ENCODE results near the gene YARS1.

YARS1 gene

DNA sequence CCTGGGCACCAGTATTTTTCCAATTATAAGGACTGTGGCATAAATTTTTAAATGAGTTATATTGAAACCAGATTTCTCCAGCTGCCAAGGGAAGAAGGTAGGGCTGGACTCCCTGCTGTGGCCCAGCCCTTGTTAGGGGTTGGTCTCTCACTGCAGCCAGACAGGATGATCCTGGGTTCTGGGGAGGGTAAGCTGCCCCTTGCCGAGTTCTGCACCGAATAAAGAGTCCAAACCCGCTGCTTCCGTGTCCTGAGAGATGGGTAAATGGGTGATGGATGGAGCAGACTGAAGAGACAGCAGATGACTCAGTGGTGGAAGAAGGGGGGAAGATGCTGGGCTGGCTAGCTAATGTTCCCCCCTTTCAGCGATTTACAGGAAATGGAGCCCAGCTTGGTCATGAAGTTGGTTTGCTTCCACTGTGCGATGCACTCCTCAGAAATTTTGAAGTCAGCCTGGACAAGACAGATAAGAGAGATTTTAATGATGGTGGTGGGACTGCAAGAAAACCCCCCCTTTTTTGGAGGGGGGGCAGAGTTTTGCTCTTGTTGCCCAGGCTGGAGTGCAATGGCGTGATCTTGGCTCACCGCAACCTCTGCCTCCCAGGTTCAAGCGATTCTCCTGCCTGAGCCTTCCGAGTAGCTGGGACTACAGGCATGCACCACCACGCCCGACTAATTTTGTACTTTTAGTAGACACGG is 41.4 kb downstream of the YARS1 start:
- DNase-seq = no peak

DNA sequence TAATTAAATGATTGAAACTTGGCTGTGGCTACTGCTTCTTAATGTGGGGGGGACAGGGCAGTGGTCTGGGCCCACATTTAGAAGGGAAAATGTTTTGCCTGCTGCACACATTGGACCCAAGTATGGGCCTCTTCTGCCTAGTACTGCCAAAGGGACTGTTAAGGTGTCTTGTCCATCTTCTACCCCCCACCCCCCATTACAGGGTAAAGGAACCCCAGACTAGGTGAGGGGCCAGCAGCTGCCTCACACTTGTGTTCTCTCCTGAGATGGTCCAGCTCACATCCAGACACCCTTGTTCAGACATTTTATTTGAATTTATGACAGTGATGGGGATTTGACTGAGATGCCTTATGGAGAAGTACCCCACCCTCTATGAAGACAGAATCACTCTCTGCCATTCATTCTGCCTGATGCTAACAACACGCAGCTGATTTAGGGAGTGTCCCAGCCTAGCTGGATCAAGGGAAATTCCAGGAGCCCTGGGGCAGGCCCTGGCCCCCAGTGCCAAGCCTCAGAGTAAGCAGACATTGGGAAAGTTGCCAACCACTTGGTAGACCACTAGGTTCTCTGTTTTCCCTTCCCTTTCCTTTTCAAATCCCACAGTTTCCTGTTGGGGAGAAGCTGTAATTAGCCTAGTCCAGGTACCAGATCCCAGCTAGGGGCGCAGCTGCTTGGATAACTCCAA is 42.1 kb downstream of the YARS1 start:
- DNase-seq = no peak

DNA sequence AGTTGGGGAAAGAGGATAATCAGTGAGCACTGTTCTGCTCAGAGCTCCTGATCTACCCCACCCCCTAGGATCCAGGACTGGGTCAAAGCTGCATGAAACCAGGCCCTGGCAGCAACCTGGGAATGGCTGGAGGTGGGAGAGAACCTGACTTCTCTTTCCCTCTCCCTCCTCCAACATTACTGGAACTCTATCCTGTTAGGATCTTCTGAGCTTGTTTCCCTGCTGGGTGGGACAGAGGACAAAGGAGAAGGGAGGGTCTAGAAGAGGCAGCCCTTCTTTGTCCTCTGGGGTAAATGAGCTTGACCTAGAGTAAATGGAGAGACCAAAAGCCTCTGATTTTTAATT is 42.7 kb downstream of the YARS1 start:
- DNase-seq = no peak

DNA sequence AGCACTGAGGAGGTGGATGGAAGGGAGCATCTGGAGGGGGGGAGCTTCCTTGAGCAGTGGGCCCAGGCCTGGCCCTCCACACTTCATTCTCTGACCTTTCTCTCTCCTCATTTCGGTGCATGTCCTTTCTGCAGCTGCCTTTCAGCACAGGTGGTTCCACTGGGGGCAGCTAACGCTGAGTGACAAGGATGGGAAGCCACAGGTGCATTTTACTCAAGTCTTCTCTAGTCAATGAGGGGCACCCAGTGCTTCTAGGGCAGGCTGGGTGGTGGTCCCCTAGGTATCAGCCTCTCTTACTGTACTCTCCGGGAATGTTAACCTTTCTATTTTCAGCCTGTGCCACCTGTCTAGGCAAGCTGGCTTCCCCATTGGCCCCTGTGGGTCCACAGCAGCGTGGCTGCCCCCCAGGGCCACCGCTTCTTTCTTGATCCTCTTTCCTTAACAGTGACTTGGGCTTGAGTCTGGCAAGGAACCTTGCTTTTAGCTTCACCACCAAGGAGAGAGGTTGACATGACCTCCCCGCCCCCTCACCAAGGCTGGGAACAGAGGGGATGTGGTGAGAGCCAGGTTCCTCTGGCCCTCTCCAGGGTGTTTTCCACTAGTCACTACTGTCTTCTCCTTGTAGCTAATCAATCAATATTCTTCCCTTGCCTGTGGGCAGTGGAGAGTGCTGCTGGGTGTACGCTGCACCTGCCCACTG is 43.2 kb downstream of the YARS1 start:
- no peak for DNase-seq

DNA sequence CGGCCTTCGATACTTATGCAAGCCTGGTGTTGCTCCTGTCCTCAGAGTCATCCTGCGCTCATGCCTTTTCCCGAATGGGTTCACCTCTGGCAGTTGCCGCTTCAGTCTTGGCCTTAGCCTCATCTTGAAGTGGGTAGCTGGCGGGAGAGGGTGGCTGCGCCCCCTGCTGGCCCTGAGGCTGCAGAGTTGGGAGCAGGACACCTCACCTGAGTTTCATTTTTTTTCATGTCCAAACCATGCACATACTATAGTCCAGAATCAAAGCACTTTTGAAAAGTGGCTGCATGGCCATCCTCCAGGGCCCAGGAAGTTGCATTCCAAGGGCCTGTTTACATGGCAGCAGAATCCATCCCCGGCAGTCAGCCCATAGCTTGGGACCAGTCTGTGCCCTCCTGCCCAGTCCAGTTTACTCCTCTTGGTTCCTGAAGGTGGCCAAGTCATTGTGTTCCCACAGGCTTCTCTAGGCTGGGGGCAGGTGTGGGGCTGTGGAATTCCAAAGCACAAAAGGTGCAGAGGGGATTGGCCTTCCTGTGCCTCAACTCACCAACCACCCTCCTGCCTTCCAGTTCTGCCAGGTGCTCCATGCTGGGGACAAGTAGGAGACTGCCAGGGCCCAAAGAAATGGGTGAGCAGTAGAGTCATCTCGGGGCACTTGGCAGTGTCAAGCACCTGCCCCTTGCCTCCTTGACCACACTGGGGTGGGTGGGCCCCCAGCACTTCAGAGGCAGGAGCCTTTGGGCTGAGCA is 44.0 kb downstream of the YARS1 start:
- peak; percentile 47 to 80 (median 62) for DNase-seq

DNA sequence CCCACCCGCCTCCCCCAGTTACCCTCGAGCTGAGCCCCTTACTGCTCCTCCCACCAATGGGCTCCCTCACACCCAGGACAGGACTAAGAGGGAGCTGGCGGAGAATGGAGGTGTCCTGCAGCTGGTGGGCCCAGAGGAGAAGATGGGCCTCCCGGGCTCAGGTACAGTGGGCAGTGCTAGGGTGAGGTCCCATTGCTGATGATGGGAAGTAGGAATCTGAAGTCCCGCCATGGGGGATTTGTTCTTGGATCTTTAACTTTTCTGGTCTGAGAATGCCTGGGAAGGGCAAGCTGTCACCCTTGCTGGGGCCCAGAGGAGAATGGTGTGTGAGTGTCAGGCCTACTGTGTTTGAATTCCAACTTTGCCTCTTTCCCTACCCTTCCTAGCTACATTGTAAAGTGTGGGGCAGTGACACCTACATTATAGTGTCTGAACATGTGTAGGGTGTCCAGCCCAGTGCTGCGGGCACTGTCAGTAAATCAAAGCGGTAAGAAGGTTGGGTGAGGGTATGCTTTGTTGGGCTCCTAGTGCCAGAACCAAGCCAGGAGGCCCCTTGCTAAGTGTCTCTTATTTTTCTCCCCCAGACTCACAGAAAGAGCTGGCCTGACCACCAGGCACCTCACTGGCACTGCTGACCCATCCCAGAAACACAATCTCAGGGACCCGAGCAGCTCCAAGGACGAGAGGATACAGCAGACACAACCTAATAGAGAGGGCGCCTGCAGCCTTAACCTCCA is 44.7 kb downstream of the YARS1 start:
- DNase-seq = no peak

DNA sequence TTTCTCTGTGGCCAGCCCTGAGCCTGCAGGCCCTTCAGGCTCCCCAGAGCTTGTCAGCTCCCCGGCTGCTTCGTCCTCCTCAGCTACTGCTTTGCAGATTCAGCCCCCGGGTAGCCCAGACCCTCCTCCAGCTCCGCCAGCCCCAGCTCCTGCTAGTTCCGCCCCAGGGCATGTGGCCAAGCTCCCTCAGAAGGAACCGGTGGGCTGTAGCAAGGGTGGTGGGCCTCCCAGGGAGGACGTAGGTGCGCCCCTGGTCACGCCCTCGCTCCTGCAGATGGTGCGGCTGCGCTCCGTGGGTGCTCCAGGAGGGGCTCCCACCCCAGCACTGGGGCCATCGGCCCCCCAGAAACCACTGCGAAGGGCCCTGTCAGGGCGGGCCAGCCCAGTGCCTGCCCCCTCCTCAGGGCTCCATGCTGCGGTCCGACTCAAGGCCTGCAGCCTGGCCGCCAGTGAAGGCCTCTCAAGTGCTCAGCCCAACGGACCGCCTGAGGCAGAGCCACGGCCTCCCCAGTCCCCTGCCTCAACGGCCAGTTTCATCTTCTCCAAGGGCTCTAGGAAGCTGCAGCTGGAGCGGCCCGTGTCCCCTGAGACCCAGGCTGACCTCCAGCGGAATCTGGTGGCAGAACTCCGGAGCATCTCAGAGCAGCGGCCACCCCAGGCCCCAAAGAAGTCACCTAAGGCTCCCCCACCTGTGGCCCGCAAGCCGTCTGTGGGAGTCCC is 45.4 kb downstream of the YARS1 start:
- no peak for DNase-seq

DNA sequence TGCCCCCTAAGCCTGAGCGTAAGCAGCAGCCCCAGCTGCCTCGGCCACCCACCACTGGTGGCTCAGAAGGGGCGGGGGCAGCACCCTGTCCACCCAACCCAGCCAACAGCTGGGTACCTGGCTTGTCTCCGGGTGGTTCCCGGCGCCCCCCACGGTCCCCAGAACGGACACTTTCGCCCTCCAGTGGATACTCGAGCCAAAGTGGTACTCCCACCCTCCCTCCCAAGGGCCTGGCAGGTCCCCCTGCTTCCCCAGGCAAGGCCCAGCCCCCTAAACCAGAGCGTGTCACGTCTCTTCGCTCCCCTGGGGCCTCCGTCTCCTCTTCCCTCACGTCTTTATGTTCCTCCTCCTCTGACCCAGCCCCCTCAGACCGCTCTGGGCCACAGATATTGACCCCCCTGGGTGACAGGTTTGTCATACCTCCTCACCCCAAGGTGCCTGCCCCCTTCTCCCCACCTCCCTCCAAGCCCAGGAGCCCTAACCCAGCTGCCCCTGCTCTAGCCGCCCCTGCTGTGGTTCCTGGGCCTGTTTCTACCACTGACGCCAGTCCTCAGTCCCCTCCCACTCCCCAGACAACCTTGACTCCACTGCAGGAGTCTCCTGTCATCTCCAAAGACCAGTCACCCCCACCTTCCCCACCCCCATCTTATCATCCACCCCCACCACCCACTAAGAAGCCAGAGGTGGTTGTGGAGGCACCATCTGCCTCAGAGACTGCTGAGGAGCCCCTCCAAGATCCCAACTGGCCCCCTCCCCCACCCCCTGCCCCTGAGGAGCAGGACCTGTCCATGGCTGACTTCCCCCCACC is 46.2 kb downstream of the YARS1 start:
- DNase-seq = no peak

DNA sequence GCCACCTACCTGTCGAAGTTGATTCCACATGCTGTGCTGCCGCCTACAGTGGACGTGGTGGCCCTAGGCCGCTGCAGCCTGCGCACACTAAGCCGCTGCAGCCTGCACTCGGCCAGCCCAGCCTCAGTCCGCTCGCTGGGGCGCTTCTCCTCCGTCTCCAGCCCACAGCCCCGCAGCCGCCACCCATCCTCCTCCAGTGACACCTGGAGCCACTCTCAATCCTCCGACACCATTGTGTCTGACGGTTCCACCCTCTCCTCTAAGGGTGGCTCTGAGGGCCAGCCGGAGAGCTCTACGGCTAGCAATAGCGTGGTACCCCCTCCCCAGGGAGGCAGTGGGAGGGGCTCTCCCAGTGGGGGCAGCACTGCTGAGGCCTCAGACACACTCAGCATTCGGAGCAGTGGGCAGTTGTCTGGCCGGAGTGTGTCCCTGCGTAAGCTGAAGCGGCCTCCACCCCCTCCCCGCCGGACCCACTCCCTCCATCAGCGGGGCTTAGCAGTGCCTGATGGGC is 46.9 kb downstream of the YARS1 start:
- DNase-seq = no peak

DNA sequence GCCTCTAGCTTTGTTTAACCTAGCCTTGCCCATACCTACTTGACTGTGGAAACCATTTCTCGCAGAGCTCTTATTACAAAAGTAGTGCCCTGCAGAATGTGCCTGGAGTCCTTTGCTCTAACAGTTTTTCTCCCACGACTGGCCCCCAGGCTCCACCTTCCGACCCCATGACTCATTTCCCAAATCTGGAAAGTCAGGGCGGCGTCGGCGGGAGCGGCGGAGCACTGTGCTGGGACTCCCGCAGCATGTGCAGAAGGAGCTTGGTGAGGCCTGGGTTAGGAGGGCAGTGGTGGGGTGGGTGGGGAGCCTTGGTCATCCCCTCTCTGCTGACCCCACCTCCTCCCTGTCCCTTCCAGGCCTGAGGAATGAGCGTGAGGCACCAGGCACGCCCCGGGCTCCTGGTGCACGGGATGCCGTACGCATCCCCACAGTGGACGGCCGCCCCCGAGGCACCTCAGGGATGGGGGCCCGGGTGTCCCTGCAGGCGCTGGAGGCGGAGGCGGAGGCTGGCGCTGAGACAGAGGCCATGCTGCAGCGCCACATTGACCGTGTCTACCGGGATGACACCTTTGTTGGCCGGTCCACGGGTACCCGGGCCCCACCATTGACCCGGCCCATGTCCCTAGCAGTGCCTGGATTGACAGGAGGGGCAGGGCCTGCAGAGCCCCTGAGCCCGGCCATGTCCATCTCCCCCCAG is 47.5 kb downstream of the YARS1 start:
- DNase-seq = no peak

DNA sequence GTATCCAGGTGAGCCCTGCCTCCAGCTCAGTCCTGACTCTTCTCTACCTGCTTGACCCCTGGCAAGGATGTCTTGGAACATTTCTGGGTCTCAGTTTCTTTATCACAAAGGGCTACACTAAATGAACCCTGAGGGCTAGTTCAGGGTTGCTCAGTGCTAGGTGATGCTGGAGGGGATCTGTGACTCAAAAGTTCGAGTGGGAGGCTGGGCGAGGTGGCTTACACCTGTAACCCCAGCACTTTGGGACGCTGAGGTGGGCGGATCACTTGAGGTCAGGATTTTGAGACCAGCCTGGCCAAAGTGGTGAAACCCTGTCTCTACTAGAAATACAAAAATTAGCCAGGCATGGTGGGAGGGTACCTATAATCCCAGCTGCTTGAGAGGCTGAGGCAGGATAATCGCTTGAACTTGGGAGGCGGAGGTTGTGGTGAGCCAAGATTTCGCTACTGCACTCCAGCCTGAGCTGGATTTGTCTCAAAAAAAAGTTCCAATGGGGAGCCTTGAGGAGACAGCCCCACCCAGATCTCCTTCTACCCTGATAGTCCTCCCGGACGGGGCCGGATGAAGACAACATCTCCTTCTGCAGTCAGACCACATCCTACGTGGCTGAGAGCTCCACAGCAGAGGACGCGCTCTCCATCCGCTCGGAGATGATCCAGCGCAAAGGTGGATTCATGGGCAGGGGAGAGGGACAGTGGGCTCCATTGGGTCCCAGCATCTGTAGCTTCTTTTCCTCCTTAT is 48.9 kb downstream of the YARS1 start:
- DNase-seq = no peak

DNA sequence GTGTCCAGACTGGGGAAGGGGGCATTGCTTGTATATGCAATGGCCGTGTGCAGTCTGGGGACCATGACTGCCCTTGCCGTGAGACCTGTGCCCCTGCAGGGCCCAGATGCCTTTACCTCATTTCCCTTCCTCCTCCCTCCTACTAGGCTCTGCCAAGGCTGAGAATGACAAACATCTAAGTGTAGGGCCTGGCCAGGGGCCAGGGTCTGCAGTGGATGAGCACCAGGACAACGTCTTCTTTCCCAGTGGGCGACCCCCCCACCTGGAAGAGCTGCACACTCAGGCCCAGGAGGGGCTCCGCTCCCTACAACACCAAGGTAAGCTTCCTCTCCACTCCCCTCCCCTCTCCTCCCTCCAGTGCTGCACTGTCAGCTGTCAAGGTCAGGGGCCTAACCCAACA is 49.5 kb downstream of the YARS1 start:
- no peak for DNase-seq

DNA sequence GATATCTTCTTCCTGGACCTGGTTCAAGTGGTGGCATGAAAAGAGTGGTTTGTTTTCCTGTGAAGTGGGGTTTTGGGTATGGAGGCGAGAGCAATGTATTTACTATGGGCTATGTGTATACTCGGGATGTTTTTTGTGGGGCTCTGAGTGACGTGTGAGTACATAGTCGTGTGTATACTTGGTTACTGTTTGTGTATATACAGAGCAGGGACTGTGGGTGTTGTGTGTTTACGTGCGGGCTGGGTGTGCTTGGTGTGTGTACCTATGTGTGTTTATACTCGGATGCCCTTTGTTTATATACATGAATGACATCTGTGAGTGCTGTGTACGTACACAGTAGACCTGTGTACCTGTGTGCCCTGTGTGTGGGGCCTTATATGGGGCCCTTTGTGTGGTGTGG is 50.0 kb downstream of the YARS1 start:
- DNase-seq = no peak

DNA sequence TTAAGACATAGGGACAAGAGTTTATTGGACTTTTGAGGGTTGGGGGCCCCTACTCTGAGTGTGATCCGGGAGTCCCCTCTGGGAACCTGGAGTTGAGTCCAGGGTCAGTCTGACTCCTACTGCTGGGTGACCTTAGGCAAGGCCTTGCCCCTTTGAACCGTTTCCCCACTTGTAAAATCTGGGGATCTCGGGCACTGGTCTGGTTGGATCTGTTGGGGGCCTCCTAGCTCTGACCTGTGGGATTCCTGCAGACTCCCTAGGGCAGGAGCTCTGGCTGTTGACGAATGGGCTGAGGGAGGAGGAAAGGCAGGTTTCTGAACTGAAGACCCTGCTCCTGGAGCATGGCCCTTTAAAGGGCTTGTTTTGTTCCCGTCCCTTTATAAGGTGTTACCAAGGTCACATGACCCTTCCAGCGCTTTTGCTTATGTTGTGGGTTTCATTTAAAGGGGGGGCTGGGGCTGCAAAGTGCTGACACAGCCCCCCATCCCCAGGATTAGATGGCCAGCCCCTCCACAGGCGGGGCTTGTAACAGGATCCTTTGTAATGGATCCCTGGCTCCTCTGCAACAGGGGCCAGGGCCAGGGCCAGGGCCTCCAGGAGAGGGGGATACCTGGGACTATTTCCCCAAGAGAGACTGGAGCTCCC is 50.7 kb downstream of the YARS1 start:
- no peak for DNase-seq

DNA sequence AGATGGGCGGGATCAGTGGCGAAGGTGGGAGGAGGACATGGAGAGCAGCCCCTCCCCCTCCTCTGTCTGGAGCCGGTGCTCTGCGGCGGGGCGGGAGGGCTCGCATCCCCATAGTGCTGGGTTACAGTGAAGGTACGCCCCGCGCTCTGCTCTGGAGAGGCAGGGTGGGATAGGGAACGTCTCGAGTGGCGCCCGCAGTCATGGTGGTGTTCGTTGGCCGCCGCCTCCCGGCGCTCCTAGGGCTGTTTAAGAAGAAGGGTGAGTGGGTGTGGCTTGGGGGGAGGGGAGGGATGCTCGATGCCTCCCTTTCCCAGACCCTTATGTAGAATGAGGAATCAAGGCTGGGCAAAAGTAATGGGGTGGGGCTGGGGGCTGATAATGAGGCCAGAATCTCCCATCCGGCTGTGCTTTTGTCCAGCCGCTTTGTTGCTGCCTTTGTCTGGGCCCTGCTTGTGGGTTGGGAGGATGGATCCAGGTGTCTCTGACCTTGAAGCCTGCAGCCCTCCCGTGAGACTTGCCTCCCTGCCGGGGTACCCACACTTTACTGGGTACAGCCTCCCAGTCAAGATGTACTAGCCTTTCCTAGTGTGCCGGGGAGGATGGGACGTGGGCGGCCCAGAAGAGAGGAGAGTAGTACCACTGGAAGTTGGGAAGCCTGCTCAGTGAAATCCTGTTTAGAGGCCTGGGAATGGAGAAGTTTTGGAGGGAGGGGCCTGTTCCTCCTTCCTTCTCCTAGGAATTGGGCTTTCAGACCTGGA is 51.4 kb downstream of the YARS1 start:
- no peak for DNase-seq

DNA sequence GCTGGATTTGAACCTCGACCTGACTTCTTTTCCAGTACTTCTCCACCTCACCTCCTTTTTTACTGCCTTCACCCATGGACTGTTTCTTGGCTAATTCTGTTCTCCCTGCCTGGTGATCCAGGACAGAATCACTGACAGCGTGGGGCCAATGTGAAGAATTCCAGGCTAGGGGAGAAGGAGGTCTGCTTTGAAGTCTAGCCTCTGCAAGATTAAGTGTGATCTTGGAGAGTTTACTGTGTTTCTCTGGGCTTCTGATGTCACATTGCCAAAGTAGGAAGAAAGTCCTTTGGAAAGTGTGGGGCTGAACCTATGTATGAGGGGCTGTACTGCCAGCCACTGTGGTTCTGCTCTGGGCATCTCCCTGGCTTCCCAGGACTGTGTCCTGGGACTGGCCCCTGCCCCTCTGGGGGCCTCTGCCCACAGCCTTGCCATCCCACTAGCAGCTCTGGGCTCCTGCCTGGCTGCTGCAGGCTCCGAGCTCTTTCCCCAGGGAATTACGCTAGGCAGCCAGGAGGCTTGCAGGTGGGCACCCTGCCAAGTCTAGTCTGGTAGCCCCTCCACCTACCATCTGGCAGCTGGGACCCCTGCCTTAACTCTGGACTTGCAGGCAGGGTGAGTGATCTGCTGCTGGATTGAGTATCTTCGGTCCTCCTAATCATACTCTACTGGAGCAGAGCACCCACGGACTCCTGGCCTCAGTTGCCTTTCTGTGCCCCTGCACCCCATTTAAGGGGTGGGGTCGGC is 52.2 kb downstream of the YARS1 start:
- no peak for DNase-seq

DNA sequence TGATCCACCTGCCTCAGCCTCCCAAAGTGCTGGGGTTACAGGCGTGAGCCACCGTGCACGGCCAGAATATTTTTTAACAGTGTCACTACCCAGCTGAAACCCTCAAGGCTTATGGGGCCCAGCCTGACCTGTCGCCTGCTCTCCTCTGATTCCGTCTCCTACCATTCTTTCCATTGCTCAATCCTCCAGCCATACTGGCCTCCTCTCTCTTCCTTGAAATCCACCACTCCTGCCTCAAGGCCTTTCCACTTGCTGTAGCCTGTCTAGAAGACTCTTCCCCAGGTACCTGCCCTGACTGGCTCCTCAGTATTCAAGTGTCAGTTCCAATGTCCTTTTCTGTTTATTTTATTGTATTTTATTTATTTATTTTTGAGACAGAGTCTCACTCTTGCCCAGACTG is 53.9 kb downstream of the YARS1 start:
- DNase-seq = no peak

DNA sequence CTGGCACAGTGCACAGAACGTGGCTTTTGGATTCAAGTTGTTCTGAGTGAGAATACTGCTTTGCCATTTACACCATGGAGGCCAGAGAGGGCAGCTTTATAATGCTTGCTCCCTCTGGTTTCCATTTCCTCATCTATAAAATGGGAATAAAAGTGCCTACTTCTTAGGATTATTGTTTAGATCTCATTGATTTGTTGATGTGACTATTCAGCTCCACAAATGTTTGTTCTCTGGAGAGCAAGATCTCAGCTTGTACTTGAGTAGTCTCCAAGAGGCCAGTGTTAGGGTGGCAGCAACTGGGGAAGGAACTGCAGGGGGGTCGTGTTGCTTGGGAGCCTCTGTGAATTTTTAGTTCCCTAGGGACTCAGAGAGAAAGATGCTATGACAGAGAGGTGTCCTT is 55.2 kb downstream of the YARS1 start:
- no peak for DNase-seq
